ENCODE measurements around the gene RCN1.
"Not testable (repeated sequence)": the region's sequence is repeated elsewhere in the genome, so short reads cannot be mapped to it uniquely, and the experiment has no call there.

RCN1 gene

GRCh38 chr11:32092581-32093170 lies 1.8 kb downstream of the RCN1 start:
- DNase-seq (ENCODE audit: extremely low read depth, low read depth), result no peak
- no peak for TF ChIP-seq CTCF (IDR thresholded peaks at IDR 0.05; ENCODE audit: low read depth, low read length)

GRCh38 chr11:32094923-32095322 lies 4.0 kb downstream of the RCN1 start:
- TF ChIP-seq CTCF (IDR thresholded peaks at IDR 0.05; ENCODE audit: low read depth, low read length), result no peak
- DNase-seq (ENCODE audit: extremely low read depth, low read depth), result no peak

- no peak for DNase-seq (ENCODE audit: extremely low read depth, low read depth)
- no peak for TF ChIP-seq CTCF (IDR thresholded peaks at IDR 0.05; ENCODE audit: low read depth, low read length)
Observed at GRCh38 chr11:32098142-32098903, 7.4 kb downstream of the RCN1 start.

GRCh38 chr11:32099516-32099915 lies 8.6 kb downstream of the RCN1 start:
- no peak for DNase-seq (ENCODE audit: extremely low read depth, low read depth)
- TF ChIP-seq CTCF (IDR thresholded peaks at IDR 0.05; ENCODE audit: low read depth, low read length), result no peak

- DNase-seq (ENCODE audit: extremely low read depth, low read depth), result no peak
- TF ChIP-seq CTCF (IDR thresholded peaks at IDR 0.05; ENCODE audit: low read depth, low read length), result no peak
Observed at GRCh38 chr11:32100495-32100894, 9.6 kb downstream of the RCN1 start.

GRCh38 chr11:32101791-32102190 lies 10.9 kb downstream of the RCN1 start:
- TF ChIP-seq CTCF (IDR thresholded peaks at IDR 0.05; ENCODE audit: low read depth, low read length), result no peak
- no peak for DNase-seq (ENCODE audit: extremely low read depth, low read depth)

- DNase-seq (ENCODE audit: extremely low read depth, low read depth), result not testable (repeated sequence)
Observed at GRCh38 chr11:32103121-32103719, 12.3 kb downstream of the RCN1 start.
